ENCODE data around the gene MCHR1. TPM values are rescaled to one million over a fixed set of nuclear protein-coding genes. Genes with fewer than 3 reads are reported as not detected.
A peak's percentile ranks its signal among the peaks of the same experiment; 100 is the strongest.

Gene MCHR1
- total and polyA plus RNA-seq, 4 donors, result 0.23 to 2.4 (median 1.1) TPM

- Histone ChIP-seq H3K36me3 (ENCODE audit: control insufficient read depth in 4 of 4, insufficient read depth in 3 of 4, low read depth in 1 of 4, low read length in 3 of 4) (no peaks in the 10 kb centered on the region), H3K27ac (ENCODE audit: low read depth in 1 of 2, low read length in 2 of 2) (peak overlapping the region; percentile 48), H3K4me3 (ENCODE audit: low read depth in 1 of 3, low read length in 3 of 3) (no peak overlapping the region), H3K9me3 (ENCODE audit: control insufficient read depth in 4 of 4, low read length in 3 of 4) (peaks cover 0 to 3% (median 2%) of the 10 kb centered on the region in 4 donors), H3K9ac (ENCODE audit: low read depth in 1 of 2, low read length in 2 of 2) (no peak overlapping the region), H3K27me3 (ENCODE audit: control insufficient read depth in 4 of 4, insufficient read depth in 4 of 4, low read length in 3 of 4) (no peaks in the 10 kb centered on the region), H3K4me1 (ENCODE audit: control insufficient read depth in 4 of 4, insufficient read depth in 4 of 4, low read length in 3 of 4) (no peaks in the 10 kb centered on the region)
- TF ChIP-seq CTCF (IDR thresholded peaks at IDR 0.05; ENCODE audit: low read depth, low read length, missing input control) (no peak), MAX (IDR thresholded peaks at IDR 0.05) (no peak), JUND (IDR thresholded peaks at IDR 0.05) (no peak), ZBTB33 (IDR thresholded peaks at IDR 0.05) (no peak), YY1 (IDR thresholded peaks at IDR 0.05) (no peak), HNF4G (IDR thresholded peaks at IDR 0.05) (no peak), GABPA (IDR thresholded peaks at IDR 0.05 in 1 of 2, conservative IDR thresholded peaks at IDR 0.05 in 1 of 2) (no peak), TAF1 (conservative IDR thresholded peaks at IDR 0.05) (no peak), RAD21 (IDR thresholded peaks at IDR 0.05) (no peak), FOXA2 (IDR thresholded peaks at IDR 0.05) (no peak), HNF4A (conservative IDR thresholded peaks at IDR 0.05) (no peak), RXRA (IDR thresholded peaks at IDR 0.05) (no peak)
- WGBS, result 86% methylated on average over 7 of the region's 7 CpGs
- DNase-seq (ENCODE audit: low spot score), result no peak
Observed at GRCh38 chr22:40666151-40666848, 13.0 kb upstream of the MCHR1 start.

GRCh38 chr22:40668611-40669411, 10.5 kb upstream of the MCHR1 start:
- TF ChIP-seq EGR1 (IDR thresholded peaks at IDR 0.05; ENCODE audit: low read depth in 2 of 2), result no peak
- TF ChIP-seq SP1 (IDR thresholded peaks at IDR 0.05), result peak; percentile 20
- no peak overlapping the region for H3K4me3 ChIP-seq (ENCODE audit: low read depth in 1 of 3, low read length in 3 of 3)
- no peaks in the 10 kb centered on the region for H3K36me3 ChIP-seq (ENCODE audit: control insufficient read depth in 4 of 4, insufficient read depth in 3 of 4, low read depth in 1 of 4, low read length in 3 of 4)
- no peak overlapping the region for H3K9ac ChIP-seq (ENCODE audit: low read depth in 1 of 2, low read length in 2 of 2)
- peaks cover 0 to 3% (median 2%) of the 10 kb centered on the region in 4 donors for H3K9me3 ChIP-seq (ENCODE audit: control insufficient read depth in 4 of 4, low read length in 3 of 4)
- H3K4me1 ChIP-seq (ENCODE audit: control insufficient read depth in 4 of 4, insufficient read depth in 4 of 4, low read length in 3 of 4), result no peaks in the 10 kb centered on the region
- H3K27ac ChIP-seq (ENCODE audit: low read depth in 1 of 2, low read length in 2 of 2), result peak overlapping the region; percentile 43 to 46
- no peaks in the 10 kb centered on the region for H3K27me3 ChIP-seq (ENCODE audit: control insufficient read depth in 4 of 4, insufficient read depth in 4 of 4, low read length in 3 of 4)
- 84% methylated on average over 11 of the region's 11 CpGs for WGBS
- DNase-seq (ENCODE audit: low spot score), result no peak
